Fibroblast of pulmonary artery (primary cell): ENCODE results near the gene SMIM5.

ENCODE experiments used
- DNase-seq: peaks from one replicate; pipeline ENCODE4 v3.0.0-alpha.2; 2010; ENCODE audit warnings: low read depth
- H3K4me3 ChIP-seq: replicated peaks from 2 replicates; pipeline ENCODE4 v1.5.1; 2011; ENCODE audit warnings: low read depth, mild to moderate bottlenecking, control low read depth, low read length, moderate library complexity
- TF ChIP-seq, protein P1 (sequence below): IDR thresholded peaks from 2 replicates; pipeline ENCODE4 v1.5.1; 2011; ENCODE audit warnings: mild to moderate bottlenecking, control low read depth, low read length, inconsistent platforms; ENCODE audit errors: missing control alignments

SMIM5 gene

DNA sequence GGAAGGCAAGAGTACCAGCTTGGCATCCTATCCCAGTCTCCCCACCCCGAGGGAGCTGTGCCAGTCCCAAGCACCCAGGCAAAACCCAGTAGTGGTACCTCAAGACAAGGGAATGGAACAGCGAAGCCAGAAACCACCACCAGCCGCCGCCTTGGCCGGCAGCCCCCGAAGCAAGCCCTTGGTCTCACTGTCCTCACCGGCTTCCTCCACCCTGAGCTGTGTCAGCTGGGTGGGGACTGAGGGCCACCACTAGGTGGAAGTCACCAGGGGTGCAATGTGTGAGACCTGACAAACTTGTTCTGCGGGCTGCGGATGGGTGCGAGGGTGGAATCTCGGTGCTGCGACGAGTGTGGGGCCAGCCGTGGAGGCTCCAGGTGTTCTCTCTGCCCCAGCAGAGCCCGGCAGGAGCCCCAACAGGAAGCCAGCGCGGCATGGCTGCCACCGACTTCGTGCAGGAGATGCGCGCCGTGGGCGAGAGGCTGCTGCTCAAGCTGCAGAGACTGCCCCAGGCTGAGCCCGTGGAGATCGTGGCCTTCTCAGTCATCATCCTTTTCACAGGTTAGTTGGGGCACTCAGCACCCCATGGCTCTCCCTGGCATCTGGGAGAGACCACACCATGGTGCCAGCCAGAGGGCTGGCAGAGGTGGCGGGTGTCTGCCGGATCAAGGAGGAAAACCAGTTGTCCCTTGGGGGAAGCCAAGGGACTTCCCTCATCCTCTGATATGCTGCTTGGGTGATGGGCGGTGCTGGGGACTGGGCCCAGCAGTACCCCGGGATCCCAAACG lies 6.7 kb downstream of the SMIM5 start:
- TF ChIP-seq, protein P1, sequence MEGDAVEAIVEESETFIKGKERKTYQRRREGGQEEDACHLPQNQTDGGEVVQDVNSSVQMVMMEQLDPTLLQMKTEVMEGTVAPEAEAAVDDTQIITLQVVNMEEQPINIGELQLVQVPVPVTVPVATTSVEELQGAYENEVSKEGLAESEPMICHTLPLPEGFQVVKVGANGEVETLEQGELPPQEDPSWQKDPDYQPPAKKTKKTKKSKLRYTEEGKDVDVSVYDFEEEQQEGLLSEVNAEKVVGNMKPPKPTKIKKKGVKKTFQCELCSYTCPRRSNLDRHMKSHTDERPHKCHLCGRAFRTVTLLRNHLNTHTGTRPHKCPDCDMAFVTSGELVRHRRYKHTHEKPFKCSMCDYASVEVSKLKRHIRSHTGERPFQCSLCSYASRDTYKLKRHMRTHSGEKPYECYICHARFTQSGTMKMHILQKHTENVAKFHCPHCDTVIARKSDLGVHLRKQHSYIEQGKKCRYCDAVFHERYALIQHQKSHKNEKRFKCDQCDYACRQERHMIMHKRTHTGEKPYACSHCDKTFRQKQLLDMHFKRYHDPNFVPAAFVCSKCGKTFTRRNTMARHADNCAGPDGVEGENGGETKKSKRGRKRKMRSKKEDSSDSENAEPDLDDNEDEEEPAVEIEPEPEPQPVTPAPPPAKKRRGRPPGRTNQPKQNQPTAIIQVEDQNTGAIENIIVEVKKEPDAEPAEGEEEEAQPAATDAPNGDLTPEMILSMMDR: no peak
- no peak for DNase-seq

DNA sequence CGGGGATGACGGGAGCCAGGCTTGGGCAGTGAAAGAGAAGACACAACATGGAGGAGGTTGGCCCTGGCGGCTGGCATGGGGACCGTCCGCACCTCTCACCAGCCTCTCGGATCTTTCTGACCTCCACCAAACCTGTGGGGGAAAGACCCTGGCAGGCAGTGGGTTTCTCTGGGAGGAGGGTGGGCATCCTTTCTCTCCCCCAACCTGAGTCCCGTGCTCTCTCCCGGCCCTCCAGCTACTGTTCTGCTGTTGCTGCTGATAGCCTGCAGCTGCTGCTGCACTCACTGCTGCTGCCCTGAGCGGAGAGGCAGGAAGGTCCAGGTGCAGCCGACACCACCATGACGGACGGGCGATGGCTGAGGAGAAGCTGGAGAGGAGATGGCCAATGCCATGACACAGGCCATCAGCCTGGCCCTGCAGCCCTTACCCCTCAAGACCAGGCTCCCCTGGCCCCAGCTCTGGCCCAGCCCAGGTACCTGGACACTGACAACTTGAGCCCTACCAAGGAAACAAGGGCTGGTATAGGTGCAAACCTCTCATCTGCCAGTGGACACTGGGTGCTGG lies 7.4 kb downstream of the SMIM5 start:
- H3K4me3 ChIP-seq: no peak overlapping the region
- TF ChIP-seq, protein P1: no peak
- DNase-seq: no peak

More for the DNA sequence above, 6.7 kb downstream of the SMIM5 start:
- H3K4me3 ChIP-seq: no peak overlapping the region

DNA sequence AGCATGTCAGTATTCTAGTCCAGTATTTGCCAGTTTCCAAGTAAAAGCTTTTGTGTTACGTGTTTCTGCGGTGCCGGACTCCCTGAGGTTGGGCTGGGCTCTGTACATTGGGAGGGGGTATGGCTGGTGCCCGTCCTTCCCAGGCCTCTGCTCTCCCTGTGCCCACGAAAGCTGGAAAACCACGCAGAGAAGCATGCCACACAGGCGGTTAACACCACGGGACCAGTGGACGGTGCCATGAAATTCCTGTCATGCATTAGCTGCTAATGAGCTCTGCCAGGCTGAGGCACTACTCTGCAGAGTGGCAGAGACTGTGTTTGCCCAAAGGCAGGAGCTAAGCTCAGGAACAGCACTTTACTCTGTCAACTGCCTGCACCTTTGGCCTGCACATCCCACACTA lies 8.1 kb downstream of the SMIM5 start:
- TF ChIP-seq, protein P1: no peak
- H3K4me3 ChIP-seq: no peak overlapping the region
- DNase-seq: no peak

DNA sequence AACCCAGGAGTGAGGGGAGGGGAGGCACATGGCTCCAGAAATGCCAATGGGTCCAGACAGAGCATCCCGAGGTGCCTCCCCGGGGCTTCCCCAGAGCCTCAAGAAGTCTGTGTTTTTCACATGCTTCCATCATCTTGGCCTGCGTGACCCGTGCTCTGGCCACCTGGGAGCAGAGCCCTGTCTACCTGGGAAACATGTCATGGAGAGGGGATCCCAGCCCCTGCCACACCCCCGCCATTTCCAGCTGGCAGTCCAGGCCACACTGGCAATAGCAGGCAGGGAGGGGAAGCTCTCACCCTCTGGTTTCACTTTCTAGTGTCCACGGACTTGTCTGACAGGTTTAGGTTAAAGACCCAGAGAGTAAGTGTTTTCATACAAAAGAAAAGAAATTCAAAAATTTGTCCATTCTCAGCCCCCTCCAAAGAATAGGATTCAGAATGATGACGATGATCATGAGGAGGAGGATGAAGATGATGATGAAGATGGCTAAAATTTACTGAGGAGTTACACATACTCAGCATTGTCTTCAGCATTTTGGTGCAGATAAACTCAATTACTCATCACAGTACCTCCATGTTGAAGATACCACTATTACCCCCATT lies 9.0 kb downstream of the SMIM5 start:
- TF ChIP-seq, protein P1: no peak
- no peak overlapping the region for H3K4me3 ChIP-seq
- no peak for DNase-seq

- TF ChIP-seq, protein P1: no peak
- DNase-seq: no peak
- no peak overlapping the region for H3K4me3 ChIP-seq
Observed at GRCh38 chr17:75642784-75643642, 9.8 kb downstream of the SMIM5 start.

GRCh38 chr17:75643643-75644017 lies 10.4 kb downstream of the SMIM5 start:
- no peak for DNase-seq
- TF ChIP-seq, protein P1: no peak
- no peak overlapping the region for H3K4me3 ChIP-seq
